NCI-H82 treated with DMSO at 0.1 percent for 48 hours (cell line): Measurements from ENCODE around the gene NEDD4L.
"Not testable (repeated sequence)": the region's sequence is repeated elsewhere in the genome, so short reads cannot be mapped to it uniquely, and the experiment has no call there.

Experiments
- DNase-seq: peaks from one replicate; lab custom pipeline; 2025; ENCODE audit not compliant: unreplicated experiment; lab: John Stamatoyannopoulos, UW

The NEDD4L gene

DNA sequence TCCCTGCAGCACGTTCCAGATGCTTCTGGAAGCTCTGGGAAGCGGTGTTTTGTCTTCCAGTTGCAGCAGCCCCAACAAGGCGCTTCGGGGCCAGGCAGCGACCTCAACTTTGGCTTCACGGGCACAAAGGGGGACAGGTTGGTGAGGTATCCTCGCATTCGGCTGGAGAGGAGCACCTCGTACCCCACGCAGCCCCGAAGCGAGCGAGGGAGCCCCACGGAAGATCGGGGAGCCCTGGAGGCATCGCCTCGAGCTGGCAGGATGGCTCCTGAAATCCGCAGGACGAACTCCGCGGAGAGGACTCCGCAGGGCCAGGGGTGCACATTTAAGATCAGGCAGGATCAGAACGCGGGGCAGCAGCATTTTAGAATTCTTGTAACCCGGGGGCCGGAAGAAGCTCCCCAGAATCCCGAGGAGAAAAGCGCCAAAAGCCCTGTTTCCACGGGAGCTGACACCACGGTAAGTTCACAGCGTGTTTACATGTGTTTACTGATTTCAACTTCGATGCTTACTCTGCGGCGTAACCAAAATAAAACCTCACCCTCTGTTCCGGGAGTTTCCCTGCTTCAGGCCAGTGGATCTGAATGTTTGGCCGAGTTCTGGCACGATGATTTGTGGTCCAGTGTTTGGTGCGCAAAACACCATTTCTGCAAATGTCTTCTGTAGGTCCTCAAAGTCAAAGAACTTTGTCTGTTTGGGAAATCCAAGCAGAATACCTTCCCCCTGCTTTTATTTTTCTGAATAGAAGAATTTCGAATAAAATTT is 212.5 kb downstream of the NEDD4L start:
- DNase-seq: no peak

DNA sequence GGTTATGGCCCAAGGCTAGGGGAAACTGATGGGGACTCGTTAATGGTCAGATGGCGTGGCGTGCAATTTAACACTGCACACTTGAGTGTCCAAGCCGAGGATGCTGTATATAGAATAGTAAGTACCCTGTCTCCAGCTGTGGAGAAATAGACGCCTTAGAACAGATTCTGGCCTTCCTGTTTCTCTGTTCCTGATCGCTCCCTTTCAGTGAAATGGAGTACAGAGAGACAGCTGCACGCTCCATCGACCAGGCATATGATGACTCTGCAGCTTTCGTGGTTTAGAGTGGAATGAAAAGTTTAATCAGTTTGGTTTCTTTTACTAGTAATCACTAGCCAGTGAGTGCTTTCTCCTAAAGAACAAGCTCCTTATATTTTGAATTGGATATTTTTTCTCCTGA is 213.4 kb downstream of the NEDD4L start:
- DNase-seq: no peak

DNA sequence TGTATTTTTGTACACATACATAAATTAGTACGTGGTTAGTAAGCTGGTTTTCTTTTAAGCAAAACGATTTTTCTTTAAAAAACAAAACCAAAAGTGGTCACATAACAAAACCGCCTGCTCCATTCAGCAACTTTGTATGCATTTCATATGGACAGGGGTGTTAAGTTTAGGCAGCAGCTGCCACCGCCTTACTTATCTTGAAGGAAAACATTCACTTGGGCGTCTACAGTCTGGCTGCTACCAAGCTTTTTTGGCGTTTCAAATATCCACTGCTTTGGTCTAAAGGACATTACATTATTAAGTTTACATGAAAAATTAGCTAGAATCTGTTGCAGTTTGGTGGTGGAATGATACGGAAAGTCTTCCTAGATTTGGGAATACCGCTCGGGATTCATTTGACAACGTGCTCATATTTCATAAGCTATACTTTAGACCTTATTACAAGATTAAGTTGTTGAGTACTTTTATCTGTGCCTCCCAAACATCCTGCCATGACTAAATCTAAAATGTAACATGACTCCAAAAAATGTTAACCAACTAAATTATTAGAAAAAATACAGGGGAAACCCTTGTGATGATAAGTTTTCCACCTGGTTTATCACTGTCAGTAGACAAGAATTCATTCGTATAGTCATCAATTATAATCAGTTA is 214.8 kb downstream of the NEDD4L start:
- no peak for DNase-seq

DNA sequence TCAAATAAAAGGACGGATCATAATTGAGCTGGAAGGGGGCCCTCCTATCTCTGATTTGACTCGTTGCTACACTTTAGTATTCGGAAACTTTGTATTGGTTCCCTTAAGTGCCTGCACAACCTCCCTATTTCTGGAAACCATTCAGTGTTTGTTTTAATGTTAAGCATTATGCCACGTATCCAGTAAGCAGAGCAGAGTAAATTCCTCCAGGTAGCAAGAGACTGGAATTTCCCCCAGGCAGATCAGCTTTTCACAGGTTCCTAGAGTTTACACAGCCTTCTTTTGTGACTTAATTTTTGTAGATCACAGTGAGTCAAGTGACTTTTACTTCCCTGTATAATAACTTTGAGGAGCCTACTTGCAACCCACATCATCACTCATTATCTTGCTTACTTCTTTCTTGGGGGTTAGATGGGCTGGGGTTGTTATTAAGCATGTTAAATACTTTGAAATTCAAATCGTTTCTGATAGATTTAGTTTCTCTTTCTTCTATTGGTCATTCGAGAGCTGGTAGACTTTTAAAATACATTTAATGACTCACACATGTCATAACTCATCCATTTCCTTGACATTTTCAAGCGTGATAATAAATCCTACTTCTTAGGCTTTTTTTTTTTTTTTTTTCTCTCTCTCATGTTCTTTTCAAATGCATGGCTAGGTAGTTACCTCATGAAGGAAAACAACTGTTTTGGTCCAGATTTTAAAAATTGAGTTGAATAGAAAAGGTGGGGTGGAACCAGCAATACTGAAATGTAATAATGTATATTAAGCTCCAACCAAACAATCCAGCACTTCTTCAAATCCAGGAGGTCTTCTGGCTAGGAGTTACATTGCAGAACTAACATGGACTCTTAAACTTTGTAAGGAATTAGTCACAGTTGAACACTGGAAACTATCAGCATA is 219.3 kb downstream of the NEDD4L start:
- DNase-seq: no peak

DNA sequence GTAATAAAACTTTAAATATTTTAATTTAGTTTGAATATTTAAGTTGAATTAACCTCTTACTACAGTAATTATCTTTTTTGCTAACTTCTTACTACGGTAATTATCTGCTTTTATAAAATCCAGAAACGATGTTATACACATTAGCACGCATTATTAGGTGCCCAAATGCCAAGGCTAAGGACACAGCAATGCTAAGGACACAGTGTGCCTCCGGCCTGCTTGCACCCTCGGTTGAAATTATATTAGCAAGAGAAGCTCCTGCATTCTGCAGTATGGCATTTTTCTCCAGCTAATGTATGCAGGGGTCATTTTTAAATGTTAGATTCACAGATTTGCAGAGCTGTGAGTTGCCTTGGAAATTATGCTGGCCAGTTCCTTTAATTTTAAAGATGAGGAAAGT is 220.0 kb downstream of the NEDD4L start:
- DNase-seq: no peak

DNA sequence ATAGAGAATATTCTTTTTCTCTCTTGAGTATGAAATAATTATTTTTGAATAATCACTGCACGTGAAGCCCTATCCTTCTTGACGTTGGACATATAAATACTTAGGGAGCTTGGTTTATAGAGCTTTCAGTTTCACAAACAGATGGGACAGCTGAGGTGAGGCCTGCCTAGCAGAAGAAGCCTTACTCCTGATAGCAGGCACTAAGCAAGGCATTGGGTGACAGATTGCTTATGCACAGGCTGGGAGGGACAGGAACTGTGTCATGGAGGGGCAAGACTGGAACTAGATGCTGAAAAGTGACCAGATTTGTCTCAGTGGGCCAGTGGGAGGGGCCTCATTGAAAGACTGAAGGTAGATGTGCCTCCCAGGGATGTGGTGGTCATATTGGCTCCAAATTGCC is 220.8 kb downstream of the NEDD4L start:
- DNase-seq: no peak

DNA sequence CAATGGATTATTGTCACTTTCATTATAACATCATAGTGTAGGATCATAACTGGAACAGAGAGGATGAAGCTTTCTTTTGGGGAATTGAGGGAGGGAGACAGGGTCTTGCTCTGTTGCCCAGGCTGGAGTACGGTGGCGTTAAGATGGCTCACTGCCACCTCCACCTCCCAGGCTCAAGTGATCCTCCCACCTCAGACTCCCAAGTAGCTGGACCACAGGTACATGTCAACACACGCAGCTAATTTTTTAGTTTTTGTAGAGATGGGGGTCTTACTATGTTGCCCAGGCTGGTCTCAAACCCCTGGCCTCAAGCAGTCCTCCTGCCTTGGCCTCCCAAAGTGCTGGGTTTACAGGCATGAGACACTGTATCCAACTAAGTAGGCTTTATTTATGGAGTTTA is 221.5 kb downstream of the NEDD4L start:
- DNase-seq: not testable (repeated sequence)

DNA sequence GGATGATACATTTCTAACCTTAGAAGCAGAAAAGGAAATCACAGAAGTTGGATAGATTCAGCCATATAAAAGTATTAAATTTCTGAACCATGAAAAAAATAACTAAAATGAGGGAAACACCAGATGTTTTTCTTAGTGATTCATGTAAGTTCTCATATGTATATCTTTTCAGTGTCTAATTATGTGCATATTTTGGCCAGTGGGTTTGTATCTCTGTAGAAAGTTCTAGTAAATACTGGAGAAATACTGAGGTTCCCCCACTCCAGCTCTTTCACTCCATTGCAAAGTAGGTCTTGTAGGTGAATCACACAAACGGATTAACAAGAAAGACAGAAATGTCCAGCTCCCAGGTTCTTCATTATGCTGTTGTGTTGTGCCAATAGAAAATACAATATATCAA is 222.3 kb downstream of the NEDD4L start:
- DNase-seq: no peak

DNA sequence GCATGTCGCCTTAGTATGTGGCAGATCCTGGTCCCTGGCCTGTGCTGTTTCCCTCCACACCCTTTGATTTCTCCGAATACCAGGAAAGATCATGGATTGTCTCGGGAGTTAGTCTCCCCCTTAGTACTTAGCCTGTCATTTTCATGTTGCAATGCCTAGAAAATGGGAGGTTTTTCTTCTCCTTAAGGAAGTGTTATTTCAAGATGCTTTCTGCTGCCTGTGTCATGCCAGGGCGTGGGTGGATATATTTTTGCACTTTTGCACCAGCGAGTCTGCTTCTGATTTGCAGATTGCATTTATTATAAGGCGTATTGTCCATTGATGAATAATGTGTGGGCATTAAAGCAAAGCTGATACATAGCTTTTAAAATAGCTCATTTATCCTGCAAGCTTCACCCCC is 223.5 kb downstream of the NEDD4L start:
- DNase-seq: no peak

DNA sequence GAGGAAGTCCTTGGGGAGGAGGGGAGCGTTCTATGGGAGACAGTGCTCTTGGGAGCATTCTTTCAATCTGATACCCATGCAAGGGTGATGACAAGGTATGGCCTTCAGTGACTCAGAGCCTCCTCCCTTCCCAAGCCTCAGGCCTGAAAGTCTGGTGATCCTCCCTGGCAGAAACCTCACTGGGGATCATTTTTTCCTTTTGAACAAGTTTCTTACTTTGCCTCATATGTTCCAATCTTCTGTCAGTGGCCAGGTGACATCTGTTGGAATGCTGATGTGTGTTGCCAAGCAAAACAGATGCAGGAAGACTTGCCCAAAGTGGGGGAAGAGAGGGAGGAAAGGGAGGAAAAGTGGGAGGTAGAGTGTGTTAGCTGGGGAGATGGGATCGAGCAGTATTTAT is 224.8 kb downstream of the NEDD4L start:
- DNase-seq: no peak

DNA sequence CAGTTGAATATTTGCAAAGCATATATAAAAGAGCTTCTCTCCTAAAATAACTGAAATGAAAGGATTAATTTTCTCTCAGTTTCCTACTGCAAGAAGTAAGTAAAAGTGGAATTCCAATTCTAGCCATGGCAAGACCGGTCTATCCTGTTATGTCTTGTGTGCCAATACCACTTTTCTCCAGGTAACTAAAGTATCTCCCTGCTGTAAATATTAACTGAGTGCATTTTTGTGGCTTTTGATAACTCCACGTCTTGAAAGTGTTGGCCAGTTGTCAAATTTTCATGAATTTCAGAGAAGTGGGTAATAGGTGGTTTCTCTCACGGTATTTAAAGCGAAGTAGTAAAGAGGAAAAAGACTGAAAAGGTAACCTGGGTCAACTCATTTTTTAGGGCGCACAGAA is 225.9 kb downstream of the NEDD4L start:
- no peak for DNase-seq

DNA sequence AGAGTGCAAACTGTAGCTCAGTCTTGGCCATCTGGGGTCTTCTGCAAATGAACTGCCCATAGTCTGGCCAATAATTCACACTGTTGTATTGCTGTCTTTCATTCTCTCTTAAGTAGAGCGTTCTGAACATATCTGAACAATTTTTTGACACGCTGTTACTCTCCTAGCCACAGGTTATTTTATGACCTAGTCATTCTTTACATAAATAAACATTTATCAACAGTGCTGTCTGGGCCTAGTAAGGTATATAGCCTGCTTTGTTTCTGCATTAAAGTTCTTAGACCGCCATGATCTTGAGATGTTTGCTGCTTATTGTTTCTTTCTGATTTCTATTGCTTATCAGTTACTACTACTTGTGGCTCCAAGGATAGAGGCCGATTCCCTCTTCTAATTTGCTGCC is 226.4 kb downstream of the NEDD4L start:
- no peak for DNase-seq

DNA sequence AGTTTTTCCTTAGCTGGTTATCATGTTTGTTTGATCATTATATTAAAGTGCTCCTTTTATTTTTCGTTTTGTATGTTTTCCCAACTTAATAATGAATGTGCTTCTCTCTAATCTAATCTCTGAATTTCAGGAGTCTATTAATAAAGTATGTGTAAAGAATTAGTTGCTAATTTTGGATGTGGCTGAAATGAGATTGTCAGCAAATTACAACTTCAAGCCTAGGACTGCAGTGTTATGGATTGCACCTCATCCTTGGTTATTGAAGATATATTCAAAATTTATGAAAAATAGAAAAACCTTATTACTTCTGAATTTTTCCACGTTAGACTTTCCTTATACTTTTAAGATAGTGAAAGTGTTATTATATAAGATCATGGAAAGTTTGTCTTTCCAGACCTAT is 227.7 kb downstream of the NEDD4L start:
- DNase-seq: no peak

DNA sequence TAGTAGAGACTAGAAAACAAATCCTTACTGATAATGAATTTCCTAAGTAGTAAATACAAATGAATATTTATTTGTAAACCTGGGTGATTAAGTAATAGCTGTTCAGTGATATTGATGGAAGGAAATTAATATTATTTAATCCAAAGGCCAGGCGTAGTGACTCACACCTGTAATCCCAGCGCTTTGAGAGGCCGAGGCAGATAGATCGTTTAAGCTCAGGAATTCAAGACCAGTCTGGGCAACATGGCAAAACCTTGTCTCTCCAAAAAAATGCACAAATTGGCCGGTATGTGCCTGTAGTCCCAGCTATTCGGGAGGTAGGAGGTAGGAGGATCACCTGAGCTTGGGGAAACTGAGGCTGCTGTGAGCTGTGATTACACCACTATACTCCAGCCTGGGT is 228.2 kb downstream of the NEDD4L start:
- DNase-seq: no peak

DNA sequence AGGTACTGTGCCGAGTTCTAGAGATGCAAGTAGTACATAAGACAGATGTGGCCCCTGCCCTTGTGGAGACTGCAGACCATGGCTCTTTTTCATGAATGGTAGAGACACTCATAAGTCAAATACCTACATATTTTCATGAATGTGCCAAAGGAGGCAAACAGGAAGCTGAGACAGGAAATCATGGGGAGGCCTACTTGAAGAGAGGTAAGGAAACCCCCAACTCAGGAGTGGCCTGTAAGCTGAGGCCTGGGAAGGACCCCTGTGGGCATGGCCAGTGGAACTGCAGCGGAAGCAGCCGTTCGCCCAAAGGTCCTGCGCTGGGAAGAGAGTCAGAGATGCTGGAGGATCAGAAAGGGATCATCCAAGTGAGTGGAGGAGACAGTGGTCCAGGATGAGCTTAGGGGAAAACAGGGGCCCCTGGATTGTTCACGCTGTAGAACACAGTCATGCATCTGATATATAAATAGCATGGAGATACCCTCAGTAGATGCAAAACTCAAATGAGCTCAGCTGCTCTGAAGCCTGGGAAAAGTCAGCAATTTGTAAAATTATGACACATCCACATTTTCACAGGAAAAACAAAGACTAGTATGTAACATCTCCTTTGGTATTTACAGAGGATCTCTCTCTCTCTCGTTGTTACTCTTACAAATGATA is 228.9 kb downstream of the NEDD4L start:
- no peak for DNase-seq

DNA sequence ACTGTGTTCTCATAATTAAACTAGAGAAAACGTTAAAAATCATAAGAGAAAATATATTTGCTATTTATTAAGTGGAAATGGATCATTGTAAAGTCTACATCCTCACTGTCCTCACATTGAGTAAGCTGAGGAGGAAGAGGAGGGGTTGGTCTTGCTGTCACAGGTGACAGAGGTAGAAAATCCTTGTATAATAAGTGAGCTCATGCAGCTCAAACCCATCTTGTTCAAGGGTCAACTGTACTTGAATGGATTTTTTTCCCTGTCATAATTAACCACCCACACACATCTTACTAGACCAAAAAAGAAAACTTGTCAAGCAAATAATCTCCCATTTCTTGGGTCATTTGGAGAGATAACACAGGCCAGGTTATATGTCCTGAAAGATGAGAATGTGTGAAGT is 231.2 kb downstream of the NEDD4L start:
- no peak for DNase-seq

DNA sequence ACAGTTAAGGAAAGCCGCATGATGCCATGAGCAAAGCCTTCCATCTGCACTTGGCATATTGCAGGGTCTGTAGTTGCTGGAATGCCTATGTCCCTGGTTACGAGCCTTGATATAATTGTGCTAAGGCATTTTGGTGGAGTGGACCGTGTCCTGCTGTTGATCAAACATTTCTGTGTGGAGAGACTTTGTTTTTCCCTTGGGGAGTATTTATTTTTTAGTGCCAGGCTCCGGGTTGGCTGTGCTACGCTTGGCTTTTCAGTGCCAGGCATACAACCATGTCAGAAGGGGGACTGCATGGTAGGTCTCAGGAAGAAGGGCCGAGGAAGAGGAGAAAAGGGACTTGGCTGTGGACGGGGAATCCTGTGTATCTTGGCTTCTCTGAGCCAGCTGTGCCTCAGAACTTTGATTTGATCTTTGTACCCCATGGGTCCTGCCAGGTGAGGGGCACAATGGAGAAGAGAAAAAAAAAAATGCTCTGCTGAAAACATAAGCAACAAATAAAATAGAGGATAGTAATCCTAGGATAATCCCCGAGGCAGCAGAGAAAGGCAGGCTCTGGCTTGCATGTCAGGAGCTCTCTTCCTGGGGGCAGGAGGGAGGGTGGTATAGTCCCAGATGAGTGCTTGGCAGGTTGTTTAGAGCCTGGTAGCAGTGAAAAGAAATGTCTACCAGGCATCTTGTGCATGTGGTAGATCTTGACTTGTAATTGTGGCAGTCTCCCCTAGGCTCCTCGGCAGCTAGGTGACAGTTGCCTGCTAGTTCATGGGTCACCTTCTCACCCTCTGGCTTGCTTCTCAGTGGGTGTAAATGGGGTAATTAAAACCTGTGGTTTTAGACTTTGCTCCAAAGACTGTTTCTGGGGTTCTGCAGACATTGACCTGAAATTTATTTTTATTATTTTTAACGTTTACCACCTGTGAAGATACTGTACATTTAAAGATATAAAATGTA is 233.0 kb downstream of the NEDD4L start:
- DNase-seq: no peak

DNA sequence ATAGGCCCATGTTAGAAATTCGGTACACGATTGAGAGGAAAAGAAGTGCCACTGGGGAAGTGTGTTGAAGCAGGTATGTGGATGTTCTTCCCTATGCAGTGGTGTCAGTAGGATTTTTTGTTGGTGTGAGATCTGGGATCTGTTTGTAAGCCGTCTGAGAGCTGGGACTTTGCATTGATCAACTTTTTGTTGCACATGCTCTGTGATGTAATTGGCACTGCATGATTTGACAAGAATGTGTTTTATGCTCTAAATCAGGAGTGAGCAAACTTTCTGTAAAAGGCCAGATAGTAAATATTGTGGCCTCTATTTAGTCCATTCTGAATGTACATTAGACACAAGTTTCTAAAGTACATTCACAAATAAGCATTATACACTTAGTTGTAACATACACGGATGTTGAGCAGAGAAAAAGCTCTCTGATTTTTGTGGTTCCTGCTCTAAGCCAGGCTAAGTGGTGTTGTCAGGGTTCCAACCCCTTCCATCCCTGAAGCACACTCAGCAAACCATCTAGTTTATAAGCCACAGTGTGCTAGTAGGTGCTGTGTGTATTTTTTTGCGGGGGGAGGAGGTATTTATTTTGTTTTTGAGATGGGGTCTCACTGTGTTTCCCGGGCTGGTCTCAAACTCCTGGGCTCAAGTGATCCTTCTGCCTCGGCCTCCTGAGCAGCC is 235.6 kb downstream of the NEDD4L start:
- no peak for DNase-seq

DNA sequence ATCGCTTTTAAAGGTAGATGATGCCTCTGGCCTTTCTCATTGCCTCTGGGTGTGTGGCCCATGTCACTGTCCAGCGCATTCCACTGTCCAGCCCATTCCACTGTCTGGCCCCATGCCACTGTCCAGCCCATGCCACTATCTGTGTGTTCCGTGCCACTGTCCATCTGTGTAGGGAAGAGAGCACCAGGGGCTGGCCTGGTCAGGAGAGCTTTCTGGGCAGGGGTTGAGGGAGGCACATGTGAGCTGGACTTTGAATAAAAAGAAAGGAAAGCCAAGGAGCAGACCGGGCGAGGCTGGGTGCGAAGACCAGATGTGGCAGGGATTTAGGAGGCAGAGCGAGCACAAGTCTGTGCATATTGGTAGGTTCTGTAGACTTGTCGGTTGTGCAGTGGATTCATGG is 236.2 kb downstream of the NEDD4L start:
- no peak for DNase-seq

DNA sequence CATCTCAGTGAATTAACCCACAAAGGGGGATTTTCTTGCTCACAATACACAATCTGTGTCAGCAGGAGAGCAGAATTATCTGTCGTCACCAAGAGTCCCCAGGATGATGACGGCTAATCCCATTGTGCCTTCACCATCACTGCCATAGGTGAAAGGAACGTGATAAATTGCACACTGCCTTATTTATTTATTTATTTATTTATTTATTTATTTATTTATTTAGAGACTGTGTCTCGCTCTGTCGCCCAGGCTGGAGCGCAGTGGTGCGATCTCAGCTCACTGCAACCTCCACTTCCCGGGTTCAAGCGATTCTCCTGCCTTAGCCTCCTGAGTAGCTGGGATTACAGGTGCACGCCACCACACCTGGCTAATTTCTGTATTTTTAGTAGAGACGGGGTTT is 238.8 kb downstream of the NEDD4L start:
- DNase-seq: not testable (repeated sequence)
